IPS DF 6.9 (cell line): ENCODE results near the gene FLYWCH1.
"Not testable (repeated sequence)": the region's sequence is repeated elsewhere in the genome, so short reads cannot be mapped to it uniquely, and the experiment has no call there.

Source experiments
- DNase-seq: peaks from one replicate; pipeline ENCODE4 v3.0.0-alpha.2; 2013; ENCODE audit warnings: low read depth, low spot score
- H3K27ac ChIP-seq: one replicate; pipeline ENCODE4 v1.5.1; 2013; ENCODE audit warnings: low read length, control low read depth
- H3K27me3 ChIP-seq: 2 replicates; pipeline ENCODE4 v1.6.1; 2013; ENCODE audit warnings: mild to moderate bottlenecking, low read length; ENCODE audit not compliant: control insufficient read depth, insufficient read depth
- H3K36me3 ChIP-seq: 2 replicates; pipeline ENCODE4 v1.6.1; 2013; ENCODE audit warnings: low read length; ENCODE audit not compliant: control insufficient read depth, insufficient read depth
- H3K4me1 ChIP-seq: 2 replicates; pipeline ENCODE4 v1.6.1; 2013; ENCODE audit warnings: low read length; ENCODE audit not compliant: control insufficient read depth, insufficient read depth
- H3K4me3 ChIP-seq: 2 replicates; pipeline ENCODE4 v1.5.1; 2013; ENCODE audit warnings: mild to moderate bottlenecking, low read length
- H3K9me3 ChIP-seq: 2 replicates; pipeline ENCODE4 v1.6.1; 2013; ENCODE audit warnings: low read length, inconsistent platforms; ENCODE audit not compliant: control insufficient read depth, insufficient read depth
- WGBS: extraction: QIAGEN DNeasy Blood & Tissue Kit; methylation state at CpG from one replicate; pipeline ENCODE4 v1.1.7; 2013; ENCODE audit warnings: mixed read lengths, missing lambda C conversion rate; ENCODE audit not compliant: insufficient read length, insufficient coverage; 5-methylcytosine and 5-hydroxymethylcytosine counted together

The FLYWCH1 gene

DNA sequence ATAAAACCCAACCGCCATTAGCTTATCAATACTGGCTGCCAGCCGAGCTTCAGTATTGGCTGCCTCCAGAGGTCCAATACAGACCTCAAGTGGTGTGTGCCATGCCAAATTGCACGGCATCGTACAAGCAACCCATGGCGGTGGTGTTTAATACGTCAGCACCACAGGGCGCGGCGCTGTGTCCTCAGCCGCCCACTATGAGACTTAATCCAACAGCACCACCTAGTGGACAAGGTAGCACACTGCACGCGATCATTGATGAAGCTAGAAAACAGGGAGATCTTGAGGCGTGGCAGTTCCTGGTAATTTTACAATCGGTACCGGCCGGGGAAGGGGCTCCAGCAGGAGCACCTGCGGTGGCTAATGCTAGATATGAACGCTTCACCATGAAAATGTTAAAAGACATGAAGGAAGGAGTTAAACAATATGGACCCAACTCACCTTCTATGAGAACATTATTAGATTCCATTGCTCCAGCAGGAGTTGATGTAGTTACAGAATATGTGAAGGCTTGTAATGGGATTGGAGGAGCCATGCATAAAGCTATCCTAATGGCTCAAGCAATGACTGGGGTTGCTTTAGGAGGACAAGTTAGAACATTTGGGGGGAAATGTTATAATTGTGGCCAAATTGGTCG is 15.4 kb downstream of the FLYWCH1 start:
- no peak overlapping the region for H3K27ac ChIP-seq
- WGBS = no CpG with 5 or more reads among the region's 19 CpGs
- peaks cover 7% of the 10 kb centered on the region for H3K4me1 ChIP-seq
- H3K27me3 ChIP-seq = no peaks in the 10 kb centered on the region
- DNase-seq = peak; percentile 81
- H3K9me3 ChIP-seq = no peaks in the 10 kb centered on the region
- no peak overlapping the region for H3K4me3 ChIP-seq
- peaks cover 4% of the 10 kb centered on the region; the same call in 1 of the 2 replicates for H3K36me3 ChIP-seq

- H3K9me3 ChIP-seq, H3K27ac ChIP-seq, DNase-seq, H3K36me3 ChIP-seq, H3K27me3 ChIP-seq, H3K4me1 ChIP-seq, H3K4me3 ChIP-seq: not testable (repeated sequence)
- WGBS = no CpG with 5 or more reads among the region's 4 CpGs
Measured at GRCh38 chr16:2928151-2928550, 16.4 kb downstream of the FLYWCH1 start.

- no peak overlapping the region for H3K27ac ChIP-seq
- H3K4me1 ChIP-seq = peaks cover 7% of the 10 kb centered on the region
- DNase-seq = no peak
- no peaks in the 10 kb centered on the region for H3K9me3 ChIP-seq
- H3K36me3 ChIP-seq = peaks cover 4% of the 10 kb centered on the region; the same call in 1 of the 2 replicates
- H3K27me3 ChIP-seq = no peaks in the 10 kb centered on the region
- no peak overlapping the region for H3K4me3 ChIP-seq
- no CpG with 5 or more reads among the region's 11 CpGs for WGBS
Measured at GRCh38 chr16:2928796-2929195, 17.1 kb downstream of the FLYWCH1 start.

DNA sequence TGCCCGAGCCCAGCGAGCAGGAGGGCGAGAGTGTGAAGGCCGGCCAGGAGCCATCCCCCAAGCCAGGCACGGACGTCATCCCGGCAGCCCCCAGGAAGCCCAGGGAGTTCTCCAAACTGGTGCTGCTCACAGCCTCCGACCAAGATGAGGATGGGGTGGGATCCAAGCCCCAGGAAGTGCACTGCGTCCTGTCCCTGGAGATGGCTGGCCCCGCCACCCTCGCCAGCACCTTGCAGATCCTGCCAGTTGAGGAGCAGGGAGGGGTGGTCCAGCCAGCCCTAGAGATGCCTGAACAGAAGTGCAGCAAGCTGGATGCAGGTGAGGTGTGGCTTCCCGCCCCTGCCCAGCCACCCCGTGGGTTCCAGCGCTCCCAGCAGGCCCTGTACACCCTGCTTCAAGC is 18.0 kb downstream of the FLYWCH1 start:
- Histone ChIP-seq H3K27me3 (no peaks in the 10 kb centered on the region), H3K9me3 (no peaks in the 10 kb centered on the region), H3K4me1 (peaks cover 5% of the 10 kb centered on the region; the same call in 1 of the 2 replicates), H3K27ac (no peak overlapping the region), H3K4me3 (no peak overlapping the region), H3K36me3 (peaks cover 6% of the 10 kb centered on the region; the same call in 1 of the 2 replicates)
- WGBS = no CpG with 5 or more reads among the region's 14 CpGs
- DNase-seq = no peak

- no CpG with 5 or more reads among the region's 15 CpGs for WGBS
- peaks cover 5% of the 10 kb centered on the region; the same call in 1 of the 2 replicates for H3K4me1 ChIP-seq
- H3K27me3 ChIP-seq = no peaks in the 10 kb centered on the region
- no peak overlapping the region for H3K4me3 ChIP-seq
- no peak overlapping the region for H3K27ac ChIP-seq
- no peak for DNase-seq
- peaks cover 6% of the 10 kb centered on the region; the same call in 1 of the 2 replicates for H3K36me3 ChIP-seq
- no peaks in the 10 kb centered on the region for H3K9me3 ChIP-seq
Measured at GRCh38 chr16:2930236-2930635, 18.5 kb downstream of the FLYWCH1 start.

GRCh38 chr16:2931231-2931914 is 19.6 kb downstream of the FLYWCH1 start:
- H3K4me1 ChIP-seq, H3K36me3 ChIP-seq, H3K27me3 ChIP-seq, H3K4me3 ChIP-seq, H3K9me3 ChIP-seq, DNase-seq, H3K27ac ChIP-seq: not testable (repeated sequence)
- no CpG with 5 or more reads among the region's 13 CpGs for WGBS

DNA sequence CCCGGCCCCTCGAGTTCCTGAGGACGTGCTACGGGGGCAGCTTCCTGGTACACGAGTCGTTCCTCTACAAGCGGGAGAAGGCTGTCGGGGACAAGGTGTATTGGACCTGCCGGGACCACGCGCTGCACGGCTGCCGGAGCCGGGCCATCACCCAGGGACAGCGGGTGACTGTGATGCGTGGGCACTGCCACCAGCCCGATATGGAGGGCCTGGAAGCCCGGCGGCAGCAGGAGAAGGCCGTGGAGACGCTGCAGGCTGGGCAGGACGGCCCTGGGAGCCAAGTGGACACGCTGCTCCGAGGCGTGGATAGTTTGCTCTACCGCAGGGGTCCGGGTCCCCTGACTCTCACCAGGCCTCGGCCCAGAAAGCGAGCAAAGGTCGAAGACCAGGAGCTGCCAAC is 21.4 kb downstream of the FLYWCH1 start:
- WGBS = no CpG with 5 or more reads among the region's 30 CpGs
- no peak overlapping the region for H3K27ac ChIP-seq
- H3K36me3 ChIP-seq = peaks cover 13% of the 10 kb centered on the region
- H3K4me1 ChIP-seq = peaks cover 8% of the 10 kb centered on the region
- H3K4me3 ChIP-seq = no peak overlapping the region
- DNase-seq = no peak
- no peaks in the 10 kb centered on the region for H3K27me3 ChIP-seq
- H3K9me3 ChIP-seq = no peaks in the 10 kb centered on the region

- Histone ChIP-seq H3K27me3 (no peaks in the 10 kb centered on the region), H3K9me3 (no peaks in the 10 kb centered on the region), H3K4me1 (peaks cover 8% of the 10 kb centered on the region), H3K36me3 (peaks cover 16% of the 10 kb centered on the region), H3K27ac (no peak overlapping the region), H3K4me3 (no peak overlapping the region)
- DNase-seq = no peak
- no CpG with 5 or more reads among the region's 22 CpGs for WGBS
Measured at GRCh38 chr16:2933701-2934100, 22.0 kb downstream of the FLYWCH1 start.

- WGBS = no CpG with 5 or more reads among the region's 15 CpGs
- no peaks in the 10 kb centered on the region for H3K9me3 ChIP-seq
Measured at GRCh38 chr16:2934450-2934849, 22.7 kb downstream of the FLYWCH1 start.

DNA sequence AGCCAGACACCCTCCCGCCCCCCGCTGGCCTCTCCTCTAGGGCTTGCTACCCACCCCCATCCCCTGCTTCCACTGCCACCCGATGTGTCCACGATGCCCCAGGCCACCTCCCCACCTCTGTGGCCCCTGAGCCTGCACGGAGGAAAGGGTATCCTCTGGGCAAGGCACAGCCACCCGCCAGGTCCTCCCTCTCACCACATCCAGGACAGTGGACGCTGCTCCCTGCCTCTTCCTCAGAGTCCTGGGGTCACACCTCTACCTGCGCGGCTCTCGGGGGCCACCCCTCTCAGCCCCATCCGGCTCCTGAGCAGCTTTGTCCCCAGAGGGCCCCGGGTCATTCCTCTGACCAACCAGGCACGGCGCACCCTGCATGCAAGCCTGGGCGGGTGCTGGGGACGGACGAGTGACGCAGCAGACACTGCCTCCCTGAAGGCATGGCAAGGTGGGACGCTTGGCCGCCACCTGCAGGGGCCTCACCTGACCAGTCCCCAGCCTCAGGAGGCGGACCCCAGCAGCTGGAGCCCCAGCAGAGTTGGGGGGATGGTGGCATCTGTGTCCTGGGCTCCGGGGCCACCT is 24.8 kb downstream of the FLYWCH1 start:
- Histone ChIP-seq H3K27me3 (no peaks in the 10 kb centered on the region), H3K36me3 (peaks cover 12% of the 10 kb centered on the region; the same call in 1 of the 2 replicates), H3K9me3 (no peaks in the 10 kb centered on the region), H3K27ac (no peak overlapping the region), H3K4me3 (no peak overlapping the region), H3K4me1 (peaks cover 6% of the 10 kb centered on the region)
- no CpG with 5 or more reads among the region's 22 CpGs for WGBS
- no peak for DNase-seq

More at GRCh38 chr16:2934450-2934849, 22.7 kb downstream of the FLYWCH1 start:
- Histone ChIP-seq H3K4me1 (peaks cover 6% of the 10 kb centered on the region), H3K36me3 (peaks cover 16% of the 10 kb centered on the region), H3K4me3 (no peak overlapping the region), H3K27me3 (no peaks in the 10 kb centered on the region), H3K27ac (no peak overlapping the region)
- no peak for DNase-seq
